Measurements from ENCODE around the gene ZDHHC21. TPM values are rescaled to one million over a fixed set of nuclear protein-coding genes. Genes with fewer than 3 reads are reported as not detected.

The ZDHHC21 gene
- total and polyA plus RNA-seq, 2 of the 8 experiments (the other 6 are each of a cell fraction or from before 2014, with no cell fraction given) = 1.9 to 6.0 TPM

DNA sequence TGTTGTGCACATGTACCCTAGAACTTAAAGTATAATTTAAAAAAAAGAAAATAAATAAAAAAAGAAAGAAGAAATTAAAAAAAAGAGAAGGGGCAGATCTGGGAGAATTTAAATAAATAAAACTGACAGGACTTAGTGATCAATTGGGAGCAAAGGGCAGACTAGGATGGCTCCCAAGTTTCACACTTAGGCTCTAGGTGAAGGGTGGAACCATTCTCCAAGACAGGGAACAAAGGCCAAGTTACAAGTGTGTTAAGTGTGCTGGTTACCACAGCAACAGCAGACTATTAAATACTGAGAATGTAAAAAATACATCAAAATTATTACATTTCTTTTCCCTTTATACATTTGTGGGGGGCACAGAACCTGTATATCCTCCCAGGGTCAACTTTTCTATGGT is 7.1 kb downstream of the ZDHHC21 start:
- Histone ChIP-seq H3K9ac (replicated peaks in 1 of 4; ENCODE audit: extremely low read depth in 1 of 4, low read depth in 3 of 4, low read length in 3 of 4) (no peak overlapping the region), H4K20me1 (replicated peaks in 1 of 2; ENCODE audit: control insufficient read depth in 1 of 2, insufficient read depth in 2 of 2, low read length in 2 of 2) (no peaks in the 10 kb centered on the region), H3K18ac (ENCODE audit: extremely low read depth, low read length) (no peak overlapping the region), H3K23ac (ENCODE audit: insufficient read length) (no peak overlapping the region), H3K27ac (ENCODE audit: low read depth, low read length) (no peak overlapping the region), H3K9me3 (ENCODE audit: insufficient read depth in 2 of 2, low read depth in 1 of 2, low read length in 1 of 2) (no peaks in the 10 kb centered on the region), H4K5ac (ENCODE audit: insufficient read length, low read depth, low read length) (no peak overlapping the region), H2AK5ac (ENCODE audit: low read depth, low read length) (no peak overlapping the region), H3K79me2 (ENCODE audit: control insufficient read depth in 1 of 2, insufficient read depth in 2 of 2, low read length in 2 of 2) (peaks cover 0 to 8% of the 10 kb centered on the region in 2 experiments; a peak in 2 of 4 replicates), H3K56ac (replicated peaks; ENCODE audit: insufficient read length, low read depth, low read length) (no peak overlapping the region), H2BK12ac (ENCODE audit: low read depth, low read length) (no peak overlapping the region), H3K36me3 (ENCODE audit: control insufficient read depth in 2 of 4, insufficient read depth in 4 of 4, low read length in 3 of 4) (peaks cover 0 to 12% (median 6%) of the 10 kb centered on the region in 4 experiments; a peak in 3 of 8 replicates), H3K23me2 (ENCODE audit: low read depth, low read length) (no peaks in the 10 kb centered on the region), H2BK120ac (replicated peaks; ENCODE audit: low read depth, low read length) (no peak overlapping the region), H3K4me2 (ENCODE audit: insufficient read depth in 1 of 2, low read depth in 2 of 2, low read length in 2 of 2) (no peak overlapping the region), H3K79me1 (ENCODE audit: low read depth, low read length) (no peaks in the 10 kb centered on the region), H4K8ac (ENCODE audit: extremely low read depth, insufficient read depth, low read length) (no peak overlapping the region), H3K14ac (ENCODE audit: insufficient read length) (no peak overlapping the region), H2BK5ac (ENCODE audit: low read depth, low read length) (no peak overlapping the region), H3K4me1 (replicated peaks in 1 of 4; ENCODE audit: control insufficient read depth in 3 of 4, insufficient read depth in 4 of 4, low read length in 3 of 4) (no peaks in the 10 kb centered on the region), H2BK15ac (ENCODE audit: low read length) (no peak overlapping the region), H3K4me3 (ENCODE audit: extremely low read depth in 1 of 4, insufficient read depth in 2 of 4, low read depth in 3 of 4, low read length in 4 of 4) (no peak overlapping the region), H2BK20ac (ENCODE audit: low read length) (no peak overlapping the region), H3K27me3 (replicated peaks in 1 of 4; ENCODE audit: control insufficient read depth in 3 of 4, extremely low read depth in 1 of 4, insufficient read depth in 3 of 4, low read length in 3 of 4) (no peaks in the 10 kb centered on the region), H3K4ac (replicated peaks; ENCODE audit: insufficient read length, low read depth, low read length) (no peak overlapping the region), H4K91ac (replicated peaks; ENCODE audit: insufficient read length, low read length) (no peak overlapping the region), H2AFZ (ENCODE audit: low read length) (no peak overlapping the region)
- DNase-seq (ENCODE audit: low read depth in 1 of 2, low spot score in 2 of 2) (no peak), FAIRE-seq (no peak)
- POLR2A ChIA-PET (ENCODE audit: partially characterized antibody) = no interaction called here
- CTCF ChIA-PET (ENCODE audit: partially characterized antibody) = interaction anchor here (1.8 kb wide), 1 partner anchor 25 kb away, joined by 7 read pairs; no protein-coding TSS in a partner anchor
- TF ChIP-seq EZH2 (IDR thresholded peaks at IDR 0.05; ENCODE audit: low read depth, low read length, severe bottlenecking) (no peak), POU5F1 (IDR thresholded peaks at IDR 0.05; ENCODE audit: low read depth, low read length) (no peak), TAF1 (IDR thresholded peaks at IDR 0.05; ENCODE audit: low read depth, low read length) (no peak), GABPA (IDR thresholded peaks at IDR 0.05; ENCODE audit: borderline replicate concordance, insufficient read depth, low read length) (no peak), NANOG (IDR thresholded peaks at IDR 0.05; ENCODE audit: insufficient read depth, low read depth, low read length, poor library complexity, severe bottlenecking) (no peak), RXRA (IDR thresholded peaks at IDR 0.05; ENCODE audit: insufficient read depth, low read depth, low read length) (no peak)
